H4 (cell line): ENCODE measurements around the gene PPRC1. TPM values are rescaled to one million over a fixed set of nuclear protein-coding genes. Genes with fewer than 3 reads are reported as not detected.
"Not testable (repeated sequence)": the region's sequence is repeated elsewhere in the genome, so short reads cannot be mapped to it uniquely, and the experiment has no call there.

ENCODE experiments used
- DNase-seq: peaks from one replicate; pipeline ENCODE4 v3.0.0-alpha.2; 2015; ENCODE audit warnings: low spot score
- total RNA-seq: library from RNA; depleted of rRNA; stranded (reverse); fragments of >200 nt; shearing (Covaris generic); gene quantifications from 2 replicates; pipeline ENCODE4 v1.2.3, GENCODE V29; 2014

The PPRC1 gene
- total RNA-seq, 1 experiment from 2014 or later: 14.7 TPM

DNA sequence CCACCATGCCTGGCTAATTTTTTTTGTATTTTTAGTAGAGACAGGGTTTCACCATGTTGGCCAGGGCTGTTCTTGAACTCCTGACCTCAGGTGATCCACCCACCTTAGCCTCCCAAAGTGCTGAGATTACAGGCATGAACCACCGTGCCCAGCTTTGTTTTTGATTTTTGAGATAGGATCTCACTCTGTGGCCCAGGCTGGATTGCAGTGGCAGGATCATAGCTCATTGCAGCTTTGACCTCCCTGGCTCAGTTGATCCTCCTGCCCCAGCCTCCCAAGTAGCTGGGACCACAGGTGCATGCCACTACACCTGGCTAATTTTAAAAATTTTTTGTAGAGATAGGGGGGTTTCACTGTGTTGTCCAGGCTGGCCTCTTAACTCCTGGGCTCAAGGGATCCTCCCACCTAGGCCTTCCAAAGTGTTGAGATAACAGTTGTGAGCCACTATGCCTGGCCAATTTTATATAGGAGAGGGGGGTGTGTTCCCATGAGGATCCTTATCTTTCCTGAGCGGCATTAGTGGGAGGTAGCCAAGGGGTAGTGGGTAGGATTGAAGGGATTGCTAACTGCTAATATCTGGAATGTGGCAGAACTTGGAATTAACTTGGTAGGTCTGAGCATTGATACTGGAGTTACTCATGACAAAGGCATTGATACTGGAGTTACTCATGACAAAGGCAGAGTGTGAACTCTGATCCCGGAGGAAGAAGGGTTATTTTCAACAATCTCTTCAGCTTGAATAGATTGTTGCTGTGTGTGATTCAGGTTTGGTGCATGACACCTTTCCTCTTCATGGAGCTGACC, 18.3 kb downstream of the PPRC1 start:
- no peak for DNase-seq

DNA sequence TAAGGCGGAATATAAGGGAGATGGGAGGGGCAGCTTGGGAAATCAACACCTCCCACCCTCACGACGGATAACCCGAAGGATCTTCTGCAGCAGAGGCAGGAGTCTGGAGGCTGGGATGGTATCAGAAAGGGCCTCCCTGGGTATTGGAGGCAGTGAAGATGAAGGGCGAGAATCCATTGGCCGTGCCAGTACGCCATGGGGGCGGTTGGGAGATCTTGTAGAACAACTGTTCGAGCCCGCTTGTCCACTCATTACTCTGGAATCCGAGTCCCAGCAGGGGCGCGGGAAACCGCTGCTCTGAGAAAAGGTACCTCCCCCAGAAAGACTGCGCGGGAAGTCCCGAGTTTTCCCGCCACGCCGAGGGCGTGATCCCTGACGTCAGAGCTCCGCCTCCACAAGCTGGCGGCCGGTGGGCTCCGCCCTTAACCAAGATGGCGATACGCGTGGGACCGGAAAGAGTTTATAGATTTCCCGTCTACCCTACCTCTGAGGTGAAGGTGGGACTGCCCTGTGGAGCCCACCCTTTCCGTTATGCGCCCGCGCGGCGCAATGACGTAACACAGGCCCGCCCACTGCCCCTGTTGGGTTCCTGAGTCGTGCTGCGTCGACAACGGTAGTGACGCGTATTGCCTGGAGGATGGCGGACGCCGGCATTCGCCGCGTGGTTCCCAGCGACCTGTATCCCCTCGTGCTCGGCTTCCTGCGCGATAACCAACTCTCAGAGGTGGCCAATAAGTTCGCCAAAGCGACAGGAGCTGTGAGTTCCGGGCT, 19.1 kb downstream of the PPRC1 start, which contains the start of gene NOLC1:
Gene NOLC1, plus strand, starts transcription at position 616 of the 771 bp plus-strand sequence. Its CDS starts 22 bp downstream, at position 638.
- DNase-seq: peak; percentile 98

DNA sequence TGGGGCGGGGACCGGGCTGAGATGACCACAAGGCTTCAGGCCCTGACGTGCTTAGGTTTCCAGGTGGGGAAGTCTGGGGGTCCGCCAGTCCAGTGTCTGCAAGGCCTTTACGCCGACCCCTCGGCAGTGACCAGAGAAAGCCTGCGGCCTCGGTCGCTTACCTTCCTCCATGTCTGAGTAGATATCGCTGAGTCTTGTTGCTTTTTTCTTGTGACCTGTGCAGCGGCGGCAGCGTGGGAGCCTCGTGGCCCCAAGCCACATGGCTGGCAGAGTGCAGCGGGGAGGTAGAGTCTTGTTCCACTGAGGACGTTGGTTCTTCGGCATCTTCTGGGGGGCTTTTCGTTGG, 19.7 kb downstream of the PPRC1 start:
- DNase-seq: no peak

DNA sequence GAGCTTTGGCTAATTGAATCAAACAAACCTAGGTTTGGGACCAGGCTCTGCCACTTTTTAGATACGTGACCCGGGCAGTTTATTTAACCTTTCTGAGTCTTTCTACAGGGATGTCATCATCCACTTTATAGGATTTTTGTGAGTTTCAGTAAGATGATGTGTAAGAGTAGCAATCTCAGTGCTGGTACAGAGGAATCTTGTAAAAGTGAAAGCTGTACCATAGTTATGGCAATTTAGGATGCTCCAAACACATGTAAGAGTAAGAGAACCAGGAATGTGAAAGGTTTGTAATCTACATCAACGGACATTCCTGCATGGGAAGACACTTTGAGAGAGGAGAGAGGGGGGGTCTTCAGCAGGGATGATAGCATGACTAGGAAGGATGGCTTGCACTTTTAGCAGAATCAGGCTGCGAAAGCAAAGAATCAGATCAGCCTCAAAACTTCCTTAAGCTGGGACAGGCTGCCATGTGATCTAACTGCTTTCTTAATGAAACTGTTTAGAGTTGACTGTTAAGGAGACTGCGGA, 20.3 kb downstream of the PPRC1 start:
- no peak for DNase-seq

DNA sequence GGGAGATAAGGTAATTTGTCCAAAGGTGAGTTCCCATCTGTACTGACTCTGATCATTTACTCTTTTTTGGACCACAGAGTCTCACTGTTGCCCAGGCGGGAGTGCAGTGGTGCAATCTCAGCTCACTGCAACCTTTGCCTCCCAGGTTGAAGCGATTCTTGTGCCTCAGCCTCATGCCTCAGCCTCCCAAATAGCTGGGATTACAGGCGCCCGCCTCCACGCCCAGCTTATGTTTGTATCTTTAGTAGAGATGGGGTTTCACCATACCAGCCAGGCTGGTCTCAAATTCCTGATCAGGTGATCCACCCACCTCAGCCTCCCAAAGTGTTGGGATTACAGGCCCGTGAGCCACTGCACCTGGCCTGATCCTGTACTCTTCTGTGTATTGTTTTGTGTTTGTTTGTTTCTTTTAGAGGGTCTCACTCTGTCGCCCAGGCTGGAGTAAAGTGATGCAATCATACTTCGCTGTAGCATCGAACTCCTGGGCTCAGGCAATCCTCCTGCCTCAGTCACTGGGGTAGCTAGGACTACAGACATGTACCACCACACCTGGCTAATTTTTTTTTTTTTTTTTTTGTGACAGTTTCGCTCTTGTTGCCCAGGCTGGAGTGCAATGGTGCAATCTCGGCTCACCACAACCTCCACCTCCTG, 21.8 kb downstream of the PPRC1 start:
- no peak for DNase-seq

DNA sequence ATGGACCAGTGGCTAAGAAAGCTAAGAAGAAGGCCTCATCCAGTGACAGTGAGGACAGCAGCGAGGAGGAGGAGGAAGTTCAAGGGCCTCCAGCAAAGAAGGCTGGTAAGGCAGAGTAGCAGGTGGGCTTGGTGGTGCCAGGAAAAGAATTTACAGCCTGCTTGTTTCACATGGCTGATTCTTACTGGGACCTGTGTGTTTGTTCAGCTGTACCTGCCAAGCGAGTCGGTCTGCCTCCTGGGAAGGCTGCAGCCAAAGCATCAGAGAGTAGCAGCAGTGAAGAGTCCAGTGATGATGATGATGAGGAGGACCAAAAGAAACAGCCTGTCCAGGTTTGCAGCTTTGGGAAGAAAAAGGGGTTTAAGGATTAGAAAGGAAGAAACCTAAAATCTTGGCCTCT, 24.4 kb downstream of the PPRC1 start:
- DNase-seq: no peak

DNA sequence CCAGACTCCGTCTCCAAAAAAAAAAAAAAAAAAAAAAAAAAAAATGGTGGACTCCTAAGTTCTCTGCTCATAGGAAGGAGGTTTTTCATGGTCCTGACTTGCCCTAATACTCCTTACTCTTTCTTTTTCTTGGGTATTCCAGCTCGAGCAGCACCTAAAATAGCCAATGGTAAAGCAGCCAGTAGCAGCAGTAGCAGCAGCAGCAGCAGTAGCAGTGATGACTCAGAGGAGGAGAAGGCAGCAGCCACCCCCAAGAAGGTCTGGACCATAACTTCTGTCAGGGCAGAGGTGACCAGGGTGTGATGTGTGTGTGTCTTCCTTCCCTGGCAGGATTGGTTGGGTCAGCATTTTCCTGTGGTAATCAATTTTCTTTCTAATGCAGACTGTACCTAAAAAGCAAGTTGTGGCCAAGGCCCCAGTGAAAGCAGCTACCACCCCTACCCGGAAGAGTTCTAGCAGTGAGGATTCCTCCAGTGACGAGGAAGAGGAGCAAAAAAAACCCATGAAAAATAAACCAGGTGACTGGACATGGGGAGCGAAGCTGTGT, 26.3 kb downstream of the PPRC1 start:
- DNase-seq: no peak

DNA sequence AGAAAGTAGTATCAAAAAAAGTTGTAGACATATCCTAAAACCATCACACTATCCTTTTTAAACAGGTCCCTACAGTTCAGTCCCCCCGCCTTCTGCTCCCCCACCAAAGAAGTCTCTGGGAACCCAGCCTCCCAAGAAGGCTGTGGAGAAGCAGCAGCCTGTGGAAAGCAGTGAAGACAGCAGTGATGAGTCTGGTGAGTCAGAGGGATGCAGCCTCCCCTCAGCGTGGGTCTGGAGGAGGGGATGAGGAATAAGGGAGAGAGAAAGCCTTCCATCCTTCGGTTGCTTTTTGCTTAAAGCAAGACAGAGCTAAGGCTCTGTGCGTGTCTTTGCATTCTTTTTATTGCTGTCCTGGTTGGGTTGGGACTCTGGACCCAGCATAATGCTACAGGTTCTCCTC, 27.0 kb downstream of the PPRC1 start:
- no peak for DNase-seq

DNA sequence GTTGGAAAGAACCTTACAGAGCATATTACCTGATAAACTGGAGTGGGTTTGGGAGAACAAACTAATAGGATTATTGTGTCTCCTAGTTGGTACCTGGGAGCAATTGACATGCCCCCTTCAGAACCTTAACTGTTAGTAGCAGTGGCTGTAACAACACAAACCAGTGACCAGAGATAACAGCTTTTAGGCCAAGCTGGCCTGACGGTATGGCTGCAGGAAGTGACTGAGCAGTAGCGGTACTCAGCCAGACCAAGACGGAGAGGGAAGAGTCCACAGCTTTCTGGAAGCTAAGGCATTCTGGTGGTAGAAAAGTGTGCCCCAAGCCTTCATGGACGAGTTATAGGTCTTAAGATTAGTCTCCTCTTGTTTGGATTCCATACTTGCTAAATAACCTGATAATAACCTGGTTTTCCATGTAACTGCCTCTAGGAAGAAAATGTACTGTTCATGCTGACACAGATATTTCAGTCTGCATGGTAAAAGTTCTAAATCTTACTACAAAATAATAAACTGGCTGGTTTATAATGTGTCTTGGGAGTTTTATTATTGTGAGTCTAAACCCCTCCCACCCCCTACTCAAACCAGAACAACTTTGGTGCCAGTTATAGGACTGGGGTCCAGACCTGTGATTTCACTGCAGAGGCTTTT, 30.6 kb downstream of the PPRC1 start:
- no peak for DNase-seq

DNA sequence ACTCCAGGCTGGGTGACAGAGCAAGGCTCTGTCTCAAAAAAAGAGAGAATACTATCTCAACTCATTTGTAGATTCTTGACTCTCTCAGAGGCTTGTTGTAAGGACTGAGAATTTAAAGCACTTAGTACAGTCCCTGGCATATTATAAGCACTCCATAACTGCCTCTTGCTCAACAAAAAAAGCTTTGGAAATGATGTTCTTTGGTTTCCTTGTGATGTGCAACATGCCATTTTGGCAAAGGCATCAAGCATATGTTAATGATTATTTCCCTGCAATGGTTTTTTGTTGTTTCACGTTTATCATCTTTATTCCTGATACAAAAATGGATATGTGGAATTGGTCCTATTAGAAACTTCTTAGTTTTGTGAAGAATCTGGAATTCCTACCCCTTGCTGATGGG, 35.0 kb downstream of the PPRC1 start:
- DNase-seq: no peak

DNA sequence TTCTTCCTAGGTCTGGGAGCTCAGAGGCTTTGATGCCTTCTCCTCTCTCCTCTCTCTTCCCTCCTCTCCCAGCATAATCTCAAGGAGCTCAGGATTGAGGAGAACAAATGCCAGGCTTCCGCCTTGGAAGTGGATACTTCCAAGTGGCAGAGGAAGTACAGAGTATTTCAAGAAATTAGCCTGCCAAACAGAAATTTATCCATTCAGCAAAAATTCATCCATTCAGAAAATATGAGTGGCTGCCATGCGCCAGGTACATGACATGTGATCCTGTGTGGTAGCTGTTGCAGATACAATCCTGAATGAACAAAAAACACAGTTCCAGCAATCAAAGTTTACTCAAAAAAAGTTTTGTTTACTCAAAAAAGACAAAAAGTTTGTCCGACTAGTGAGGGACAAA, 37.8 kb downstream of the PPRC1 start:
- no peak for DNase-seq

DNA sequence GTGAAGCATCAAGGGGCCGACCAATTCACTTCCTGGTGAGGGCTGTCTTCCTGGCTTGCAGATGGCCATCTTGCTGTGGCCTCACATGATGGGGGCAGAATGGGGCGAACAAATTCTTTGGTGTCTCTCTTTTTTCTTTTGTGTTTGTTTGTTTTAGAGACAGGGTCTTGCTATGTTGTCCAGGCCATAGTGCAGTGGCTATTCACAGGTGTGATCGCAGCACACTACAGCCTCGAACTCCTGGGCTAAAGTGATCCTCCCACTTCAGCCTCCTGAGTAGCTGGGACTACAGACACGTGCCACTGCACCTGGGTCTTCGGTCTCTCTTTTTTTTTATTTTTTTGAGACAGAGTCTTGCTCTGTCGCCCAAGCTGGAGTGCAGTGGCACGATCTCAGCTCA, 39.4 kb downstream of the PPRC1 start:
- DNase-seq: no peak

DNA sequence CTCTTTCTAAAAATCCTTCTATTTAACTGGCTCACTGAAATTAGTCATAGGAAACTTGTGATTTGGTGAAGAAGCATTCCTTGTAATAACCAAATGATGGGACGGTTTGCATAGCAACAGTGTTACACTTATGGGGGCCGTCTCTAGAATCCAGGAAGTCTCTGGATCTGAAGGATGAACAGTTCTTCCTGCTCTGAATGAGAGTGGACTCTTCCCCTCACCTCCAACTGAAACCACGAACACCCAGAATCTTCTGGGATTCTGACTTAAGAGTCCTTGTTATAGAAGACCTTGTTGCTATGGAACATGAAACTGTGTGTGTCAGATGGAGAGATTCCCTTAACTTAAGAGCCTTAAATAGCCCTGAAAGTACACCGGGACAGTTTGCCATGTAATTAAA, 42.6 kb downstream of the PPRC1 start:
- no peak for DNase-seq

DNA sequence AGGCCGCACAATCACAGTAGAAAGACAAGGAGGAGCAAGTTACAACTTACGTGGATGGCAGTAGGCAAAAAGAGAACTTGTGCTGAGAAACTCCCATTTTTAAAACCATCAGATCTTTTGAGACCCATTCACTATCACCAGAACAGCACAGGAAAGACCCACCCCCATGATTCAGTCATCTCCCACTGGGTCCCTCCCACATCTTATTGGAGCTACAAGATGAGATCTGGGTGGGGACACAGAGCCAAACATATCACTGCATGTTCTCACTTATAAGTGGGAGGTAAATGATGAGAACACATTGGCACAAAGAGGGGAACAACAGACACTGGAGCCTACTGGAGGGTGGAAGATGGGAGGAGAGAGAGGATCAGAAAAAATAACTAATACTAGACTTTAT, 51.8 kb downstream of the PPRC1 start:
- DNase-seq: no peak

DNA sequence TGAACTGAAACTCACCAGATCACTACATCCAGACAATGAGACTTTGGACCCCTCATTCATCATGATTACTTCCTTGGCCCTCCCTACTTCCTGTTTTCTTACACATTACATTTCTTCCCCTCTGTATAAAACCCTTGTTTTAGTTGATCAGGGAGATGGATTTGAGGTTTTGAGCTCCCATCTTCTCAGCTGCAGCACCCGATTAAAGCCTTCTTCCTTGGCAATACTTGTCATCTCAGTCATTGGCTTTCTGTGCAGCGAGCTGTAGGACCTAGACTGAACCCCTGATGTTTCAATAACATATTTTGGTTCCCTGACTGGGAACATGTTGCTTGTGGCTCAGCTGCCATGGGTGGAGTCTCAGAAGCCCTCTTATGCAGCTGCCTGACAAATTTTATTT, 52.4 kb downstream of the PPRC1 start:
- DNase-seq: no peak

DNA sequence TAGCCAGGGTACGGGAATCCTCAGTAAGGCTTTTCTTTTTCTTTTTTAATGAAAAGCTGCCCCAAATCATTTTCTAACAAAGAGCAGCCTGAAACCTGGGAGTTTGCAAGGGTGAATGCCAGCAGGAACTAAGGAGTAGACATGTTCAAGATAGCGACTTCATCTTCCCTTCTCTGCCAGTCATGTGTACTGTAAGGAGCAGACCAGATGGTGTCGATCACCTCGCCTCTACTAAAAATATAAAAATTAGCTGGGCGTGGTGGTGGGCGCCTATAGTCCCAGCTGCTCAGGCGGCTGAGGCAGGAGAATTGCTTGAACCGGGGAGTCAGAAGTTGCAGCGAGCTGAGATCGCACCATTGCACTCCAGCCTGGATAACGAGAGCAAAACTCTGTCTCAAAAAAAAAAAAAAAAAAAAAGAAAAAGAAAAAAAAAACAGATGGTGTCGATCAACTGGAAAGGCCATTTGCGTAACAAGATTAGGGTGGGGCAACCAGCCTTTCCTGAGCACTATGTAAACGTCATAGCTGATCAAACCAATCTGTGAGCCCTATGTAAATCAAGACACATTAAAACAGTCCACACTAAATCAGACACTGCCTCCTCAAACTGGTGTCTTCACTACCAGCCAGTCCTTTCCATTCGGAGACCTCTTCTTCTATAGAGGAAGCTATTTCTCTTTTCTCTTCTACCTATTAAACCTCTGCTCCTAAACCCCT, 53.1 kb downstream of the PPRC1 start:
- no peak for DNase-seq

DNA sequence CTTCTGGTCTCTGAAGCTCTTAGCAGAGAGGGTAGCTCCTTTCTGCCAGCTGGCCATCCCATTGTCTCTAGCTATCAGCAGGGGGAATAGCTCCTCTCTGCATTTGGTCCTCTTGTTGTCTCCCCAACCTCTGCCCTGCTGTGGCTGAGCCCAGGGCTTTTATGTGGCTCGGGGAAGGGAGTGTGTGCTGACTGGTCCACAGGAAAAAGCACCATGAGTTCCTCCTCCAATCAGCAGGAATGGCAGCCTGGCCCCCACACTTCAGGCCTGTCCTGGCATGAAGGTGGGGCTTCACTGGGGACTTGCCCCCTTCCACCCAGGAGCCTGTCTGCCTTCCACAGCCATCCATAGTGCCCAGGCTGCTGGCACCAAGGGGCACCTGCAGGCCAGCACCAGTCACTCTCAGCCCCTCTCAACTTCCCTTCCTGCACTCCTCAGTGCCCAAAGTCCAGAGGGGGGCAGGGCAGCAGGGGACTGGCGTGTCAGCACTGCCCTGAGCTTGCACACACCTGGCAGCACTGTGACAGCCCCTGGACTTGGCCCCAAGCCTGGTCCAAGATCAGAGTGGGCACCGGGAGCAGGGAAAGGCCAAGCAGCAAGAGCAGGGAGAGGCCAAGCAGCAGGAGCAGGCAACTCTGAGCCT, 55.6 kb downstream of the PPRC1 start:
- no peak for DNase-seq

DNA sequence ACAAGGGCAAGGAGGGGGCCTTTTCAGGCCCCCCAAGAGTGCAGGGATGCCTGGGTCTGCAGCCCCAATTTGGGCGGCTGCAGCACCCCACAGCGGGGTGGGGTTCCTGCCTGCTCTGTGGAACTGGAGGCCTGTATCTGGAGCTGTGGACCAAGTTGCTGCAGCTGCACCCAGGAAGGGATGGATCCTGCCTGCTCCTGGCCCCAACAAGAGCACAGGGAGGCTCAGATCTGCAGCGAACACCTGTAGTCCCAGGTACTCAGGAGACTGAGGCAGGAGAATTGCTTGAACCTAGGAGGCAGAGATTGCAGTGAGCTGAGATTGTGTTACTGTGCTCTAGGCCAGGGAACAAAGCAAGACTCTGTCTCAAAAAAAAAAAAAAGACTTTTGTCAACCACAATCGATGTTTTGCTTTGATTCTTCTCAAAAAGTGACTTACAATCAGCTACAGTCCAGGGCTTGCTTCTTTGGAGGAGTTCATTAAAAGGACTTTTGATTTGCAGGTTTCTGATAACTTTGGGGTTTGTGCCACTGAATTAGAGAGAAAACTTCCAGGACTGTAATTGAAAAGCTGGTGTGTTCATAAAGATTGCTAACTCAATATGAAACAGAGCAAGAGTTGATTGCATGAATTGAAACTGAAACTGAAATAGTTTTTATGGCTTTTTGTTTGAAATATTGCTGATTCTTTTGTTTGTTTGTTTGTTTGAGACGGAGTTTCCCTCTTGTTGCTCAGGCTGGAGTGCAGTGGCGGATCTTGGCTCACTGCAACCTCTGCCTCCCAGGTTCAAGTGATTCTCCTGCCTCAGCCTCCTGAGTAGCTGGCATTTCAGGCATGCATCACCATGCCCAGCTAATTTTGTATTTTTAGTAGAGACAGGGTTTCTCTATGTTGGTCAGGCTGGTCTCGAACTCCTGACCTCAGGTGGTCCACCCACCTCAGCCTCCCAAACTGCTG, 56.4 kb downstream of the PPRC1 start:
- not testable (repeated sequence) for DNase-seq

DNA sequence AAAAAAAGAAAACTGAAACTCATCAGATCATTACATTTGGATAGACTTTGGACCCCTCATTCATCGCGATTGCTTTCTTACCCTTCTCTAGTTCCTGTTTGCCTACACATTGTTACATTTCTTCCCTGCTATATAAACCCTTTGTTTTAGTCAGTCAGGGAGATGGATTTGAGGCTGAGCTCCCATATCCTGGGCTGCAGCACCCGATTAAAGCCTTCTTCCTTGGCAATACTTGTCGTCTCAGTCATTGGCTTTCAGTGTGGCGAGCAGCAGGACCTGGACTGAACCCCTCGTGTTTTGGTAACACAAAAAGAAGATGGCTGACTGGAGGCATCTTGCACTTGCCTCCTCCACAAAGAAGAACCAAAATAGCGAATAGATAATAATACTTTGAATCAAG, 59.1 kb downstream of the PPRC1 start:
- DNase-seq: no peak
